KMS-11 (cell line): ENCODE data around the gene FREM2.

ENCODE experiments used
- H2AFZ ChIP-seq: fragments of 200-600 bp; sonication (generic); 2 replicates; pipeline ENCODE4 v1.6.1; 2016; ENCODE audit warnings: antibody characterized with exemption, mixed run types, low read depth
- H3K27ac ChIP-seq: fragments of 200-600 bp; sonication (generic); 2 replicates; pipeline ENCODE4 v1.6.1; 2016; ENCODE audit warnings: mild to moderate bottlenecking, mixed run types
- H3K27me3 ChIP-seq: fragments of 200-600 bp; sonication (generic); 2 replicates; pipeline ENCODE4 v1.6.1; 2017; ENCODE audit warnings: mild to moderate bottlenecking, low read depth, mixed run types, moderate library complexity; ENCODE audit not compliant: insufficient read depth
- H3K36me3 ChIP-seq: fragments of 200-600 bp; sonication (generic); 2 replicates; pipeline ENCODE4 v1.6.1; 2017; ENCODE audit warnings: mild to moderate bottlenecking, mixed run types; ENCODE audit not compliant: insufficient read depth
- H3K4me1 ChIP-seq: fragments of 200-600 bp; sonication (generic); 2 replicates; pipeline ENCODE4 v1.6.1; 2016; ENCODE audit warnings: mild to moderate bottlenecking, low read depth, mixed run types; ENCODE audit not compliant: poor library complexity, severe bottlenecking
- H3K4me2 ChIP-seq: fragments of 200-600 bp; sonication (generic); 2 replicates; pipeline ENCODE4 v1.7.0; 2016; ENCODE audit warnings: mild to moderate bottlenecking, mixed run types
- H3K4me3 ChIP-seq: fragments of 200-600 bp; sonication (generic); IDR thresholded peaks from 2 replicates; pipeline ENCODE4 v1.6.1; 2017; ENCODE audit warnings: low read depth, low read length, mixed read lengths; ENCODE audit not compliant: insufficient read depth
- H3K79me2 ChIP-seq: fragments of 200-600 bp; sonication (generic); 2 replicates; pipeline ENCODE4 v1.6.1; 2016; ENCODE audit warnings: low read depth, mixed run types; ENCODE audit not compliant: insufficient read depth
- H3K9ac ChIP-seq: fragments of 200-600 bp; sonication (generic); 2 replicates; pipeline ENCODE4 v1.6.1; 2016; ENCODE audit warnings: mild to moderate bottlenecking, mixed run types
- H4K20me1 ChIP-seq: fragments of 200-600 bp; sonication (generic); 2 replicates; pipeline ENCODE4 v1.6.1; 2016; ENCODE audit warnings: mild to moderate bottlenecking, mixed run types; ENCODE audit not compliant: insufficient read depth
- TF ChIP-seq, protein P1 (sequence below): fragments of 200-600 bp; sonication (generic); conservative IDR thresholded peaks from 2 replicates; pipeline ENCODE4 v1.6.1; 2017; ENCODE audit warnings: low read depth, mild to moderate bottlenecking, antibody characterized with exemption, low read length, moderate library complexity, mixed read lengths

FREM2 gene

DNA sequence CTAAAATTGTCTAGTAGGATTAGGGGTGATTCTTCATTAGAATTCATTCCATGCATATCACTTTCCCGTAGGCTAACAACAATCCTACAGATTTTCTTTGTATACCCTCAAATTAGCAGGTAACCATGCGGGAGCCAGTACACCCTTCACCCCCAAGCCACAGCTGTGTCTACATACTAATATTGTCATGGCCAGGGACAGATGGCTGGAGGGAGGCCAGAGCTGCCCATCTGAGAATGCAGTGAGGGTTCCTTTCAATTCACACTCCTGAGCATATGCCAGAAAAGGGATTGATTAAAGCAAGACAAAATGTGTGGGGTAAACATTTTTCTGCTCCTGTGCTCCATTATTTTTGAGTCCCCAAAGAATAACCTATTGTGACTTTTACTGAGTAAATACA is 68.9 kb downstream of the FREM2 start:
- H3K27me3 ChIP-seq: no peaks in the 10 kb centered on the region
- TF ChIP-seq, protein P1, sequence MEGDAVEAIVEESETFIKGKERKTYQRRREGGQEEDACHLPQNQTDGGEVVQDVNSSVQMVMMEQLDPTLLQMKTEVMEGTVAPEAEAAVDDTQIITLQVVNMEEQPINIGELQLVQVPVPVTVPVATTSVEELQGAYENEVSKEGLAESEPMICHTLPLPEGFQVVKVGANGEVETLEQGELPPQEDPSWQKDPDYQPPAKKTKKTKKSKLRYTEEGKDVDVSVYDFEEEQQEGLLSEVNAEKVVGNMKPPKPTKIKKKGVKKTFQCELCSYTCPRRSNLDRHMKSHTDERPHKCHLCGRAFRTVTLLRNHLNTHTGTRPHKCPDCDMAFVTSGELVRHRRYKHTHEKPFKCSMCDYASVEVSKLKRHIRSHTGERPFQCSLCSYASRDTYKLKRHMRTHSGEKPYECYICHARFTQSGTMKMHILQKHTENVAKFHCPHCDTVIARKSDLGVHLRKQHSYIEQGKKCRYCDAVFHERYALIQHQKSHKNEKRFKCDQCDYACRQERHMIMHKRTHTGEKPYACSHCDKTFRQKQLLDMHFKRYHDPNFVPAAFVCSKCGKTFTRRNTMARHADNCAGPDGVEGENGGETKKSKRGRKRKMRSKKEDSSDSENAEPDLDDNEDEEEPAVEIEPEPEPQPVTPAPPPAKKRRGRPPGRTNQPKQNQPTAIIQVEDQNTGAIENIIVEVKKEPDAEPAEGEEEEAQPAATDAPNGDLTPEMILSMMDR: no peak

GRCh38 chr13:38758277-38758676 is 71.4 kb downstream of the FREM2 start:
- Histone ChIP-seq H3K4me2 (no peak overlapping the region), H3K79me2 (no peaks in the 10 kb centered on the region), H2AFZ (no peak overlapping the region), H3K4me3 (no peak overlapping the region), H3K4me1 (no peaks in the 10 kb centered on the region), H4K20me1 (no peaks in the 10 kb centered on the region), H3K36me3 (no peaks in the 10 kb centered on the region), H3K27me3 (no peaks in the 10 kb centered on the region), H3K27ac (no peak overlapping the region), H3K9ac (no peak overlapping the region)
- TF ChIP-seq, protein P1: no peak

More for the DNA sequence above, 68.9 kb downstream of the FREM2 start:
- no peaks in the 10 kb centered on the region for H3K79me2 ChIP-seq
- no peaks in the 10 kb centered on the region for H3K36me3 ChIP-seq
- H3K4me1 ChIP-seq: no peaks in the 10 kb centered on the region
- no peak overlapping the region for H3K4me3 ChIP-seq
- no peak overlapping the region for H3K27ac ChIP-seq
- no peaks in the 10 kb centered on the region for H4K20me1 ChIP-seq
- H2AFZ ChIP-seq: no peak overlapping the region
- H3K9ac ChIP-seq: no peak overlapping the region
- no peak overlapping the region for H3K4me2 ChIP-seq

- Histone ChIP-seq H3K27ac (no peak overlapping the region), H2AFZ (no peak overlapping the region), H3K79me2 (no peaks in the 10 kb centered on the region), H4K20me1 (no peaks in the 10 kb centered on the region), H3K27me3 (no peaks in the 10 kb centered on the region), H3K9ac (no peak overlapping the region), H3K4me1 (no peaks in the 10 kb centered on the region), H3K36me3 (no peaks in the 10 kb centered on the region), H3K4me2 (no peak overlapping the region), H3K4me3 (no peak overlapping the region)
- TF ChIP-seq, protein P1: no peak
These were observed 72.5 kb downstream of the FREM2 start for GRCh38 chr13:38759390-38759789.

DNA sequence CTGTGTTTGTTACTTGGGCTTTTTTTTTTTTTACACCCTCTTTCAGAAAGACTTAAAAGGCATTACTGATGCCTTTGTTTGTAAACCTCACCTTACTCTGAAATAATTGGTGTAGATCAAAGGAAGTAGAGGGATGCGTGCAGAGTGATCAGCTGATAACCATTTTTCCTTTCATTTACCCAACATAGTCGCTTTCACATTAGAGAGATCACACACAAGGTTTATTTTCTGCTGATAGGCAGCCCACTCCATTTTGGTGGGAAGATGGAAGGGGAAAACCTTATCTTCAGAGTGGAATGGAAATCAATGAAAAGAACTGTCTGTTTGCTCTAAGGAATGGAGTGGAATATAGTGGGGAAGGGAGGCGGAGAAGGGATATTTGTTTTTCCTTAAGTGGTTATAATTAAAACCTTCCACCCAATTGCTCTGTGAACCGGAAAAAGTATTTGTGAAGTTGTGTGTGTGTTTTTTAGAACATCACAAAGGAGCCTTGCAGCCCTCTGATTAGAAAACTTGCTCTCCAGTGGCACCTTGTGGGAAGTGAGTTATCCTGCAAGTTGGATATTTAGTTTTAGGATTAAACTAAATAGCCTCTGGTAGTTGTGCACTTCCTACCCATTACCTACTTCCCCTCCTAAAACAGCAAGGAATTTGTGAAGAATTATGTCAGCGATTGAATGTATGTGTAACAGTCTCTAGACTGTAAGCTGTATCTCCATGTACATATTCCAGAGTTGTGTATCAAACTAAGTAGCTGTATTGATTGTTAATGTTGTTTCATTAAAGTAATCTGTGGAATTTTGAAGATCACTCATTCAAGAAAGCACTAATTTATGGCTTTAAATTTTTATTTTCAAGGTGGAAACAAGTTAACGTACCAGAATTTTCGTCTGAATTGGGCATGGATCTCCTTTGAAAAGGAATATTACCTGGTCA is 76.8 kb downstream of the FREM2 start:
- Histone ChIP-seq H3K9ac (no peak overlapping the region), H3K27me3 (no peaks in the 10 kb centered on the region), H3K36me3 (no peaks in the 10 kb centered on the region), H3K27ac (no peak overlapping the region), H3K4me3 (no peak overlapping the region), H2AFZ (no peak overlapping the region), H4K20me1 (no peaks in the 10 kb centered on the region), H3K79me2 (no peaks in the 10 kb centered on the region), H3K4me1 (peaks cover 7% of the 10 kb centered on the region), H3K4me2 (no peak overlapping the region)
- TF ChIP-seq, protein P1: peak; percentile 48
